SH-SY5Y (cell line): ENCODE results near the gene OR2T1.
"Not testable (repeated sequence)": the region's sequence is repeated elsewhere in the genome, so short reads cannot be mapped to it uniquely, and the experiment has no call there.

Source experiments
- GATA2 ChIP-seq: IDR thresholded peaks from 2 replicates; pipeline ENCODE4 v1.6.1; 2011; ENCODE audit warnings: mild to moderate bottlenecking, low read depth, low read length
- GATA3 ChIP-seq: IDR thresholded peaks from 2 replicates; pipeline ENCODE4 v1.6.1; 2011; ENCODE audit warnings: low read depth, mild to moderate bottlenecking, low read length, moderate library complexity

The OR2T1 gene

GRCh38 chr1:248417854-248418253 lies 15.0 kb downstream of the OR2T1 start:
- TF ChIP-seq GATA2 (no peak), GATA3 (no peak)

DNA sequence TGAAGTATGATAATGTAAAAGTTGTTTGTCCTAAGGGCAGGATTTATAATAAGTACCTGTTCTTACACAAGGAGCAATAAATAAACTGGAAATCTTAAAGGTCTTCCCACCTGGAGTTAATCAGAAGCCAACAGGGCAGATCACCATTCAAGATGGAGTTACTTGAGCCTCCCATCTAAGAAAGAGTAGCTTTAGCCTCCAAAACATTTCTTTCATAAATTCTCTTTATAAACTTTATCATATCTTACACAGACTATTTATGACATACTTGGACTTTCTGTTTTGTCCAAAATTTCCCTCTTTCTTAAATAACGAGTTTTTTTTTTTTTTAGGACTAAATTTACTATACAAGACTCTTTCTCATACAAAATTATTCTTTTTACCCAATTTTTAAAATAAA lies 18.5 kb downstream of the OR2T1 start:
- TF ChIP-seq GATA2 (no peak), GATA3 (no peak)

GRCh38 chr1:248445399-248445798 lies 42.6 kb downstream of the OR2T1 start, which contains the start of gene OR2T2:
Gene OR2T2, plus strand, starts transcription at chr1:248445637. Its CDS starts 7,161 bp downstream, at chr1:248452798.
- TF ChIP-seq GATA3, GATA2: not testable (repeated sequence)
